GM12872 (cell line): ENCODE results near the gene VAV3.

Experiments
- TF ChIP-seq, protein P1 (sequence below): IDR thresholded peaks from 3 replicates; pipeline ENCODE4 v1.5.1; 2011; ENCODE audit warnings: low read depth, mild to moderate bottlenecking, low read length, moderate library complexity; ENCODE audit not compliant: insufficient read depth

Gene VAV3

DNA sequence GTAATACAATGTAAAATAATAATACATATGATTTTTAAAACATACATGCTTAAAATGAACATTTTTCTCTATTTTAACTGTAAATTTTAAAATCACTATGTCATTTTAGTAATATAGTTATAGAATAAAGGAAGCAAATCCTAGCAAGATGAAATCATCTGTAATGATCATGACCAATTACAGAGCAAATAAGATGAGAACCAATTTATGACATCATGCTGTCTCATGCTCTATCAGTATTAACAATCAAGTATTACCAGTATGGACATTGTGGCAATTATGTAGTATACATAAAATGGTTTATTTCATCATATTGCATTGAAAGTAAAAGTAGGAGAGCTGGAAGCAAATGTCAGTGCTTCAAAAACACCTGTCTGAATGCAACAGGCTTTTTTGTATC, 255.0 kb downstream of the VAV3 start:
- TF ChIP-seq, protein P1, sequence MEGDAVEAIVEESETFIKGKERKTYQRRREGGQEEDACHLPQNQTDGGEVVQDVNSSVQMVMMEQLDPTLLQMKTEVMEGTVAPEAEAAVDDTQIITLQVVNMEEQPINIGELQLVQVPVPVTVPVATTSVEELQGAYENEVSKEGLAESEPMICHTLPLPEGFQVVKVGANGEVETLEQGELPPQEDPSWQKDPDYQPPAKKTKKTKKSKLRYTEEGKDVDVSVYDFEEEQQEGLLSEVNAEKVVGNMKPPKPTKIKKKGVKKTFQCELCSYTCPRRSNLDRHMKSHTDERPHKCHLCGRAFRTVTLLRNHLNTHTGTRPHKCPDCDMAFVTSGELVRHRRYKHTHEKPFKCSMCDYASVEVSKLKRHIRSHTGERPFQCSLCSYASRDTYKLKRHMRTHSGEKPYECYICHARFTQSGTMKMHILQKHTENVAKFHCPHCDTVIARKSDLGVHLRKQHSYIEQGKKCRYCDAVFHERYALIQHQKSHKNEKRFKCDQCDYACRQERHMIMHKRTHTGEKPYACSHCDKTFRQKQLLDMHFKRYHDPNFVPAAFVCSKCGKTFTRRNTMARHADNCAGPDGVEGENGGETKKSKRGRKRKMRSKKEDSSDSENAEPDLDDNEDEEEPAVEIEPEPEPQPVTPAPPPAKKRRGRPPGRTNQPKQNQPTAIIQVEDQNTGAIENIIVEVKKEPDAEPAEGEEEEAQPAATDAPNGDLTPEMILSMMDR: no peak

DNA sequence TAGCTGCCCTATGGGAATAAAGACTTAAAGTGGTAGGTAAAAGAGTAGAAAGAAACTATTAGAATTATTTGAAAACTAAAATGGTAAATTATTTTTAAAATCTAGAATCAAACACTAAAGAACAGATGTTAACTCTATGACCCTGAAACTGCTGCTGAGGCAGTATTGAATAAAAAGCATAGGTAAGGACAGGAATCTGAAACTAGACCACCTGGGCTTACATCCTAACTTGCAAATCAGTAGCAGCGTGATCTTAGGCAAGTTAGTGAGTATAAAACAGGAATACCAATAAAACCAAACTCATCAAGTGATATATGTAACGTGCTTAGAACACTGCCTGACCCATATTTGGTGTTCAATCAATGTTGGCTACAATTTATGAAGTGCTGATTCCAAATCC, 257.9 kb downstream of the VAV3 start:
- TF ChIP-seq, protein P1: no peak

DNA sequence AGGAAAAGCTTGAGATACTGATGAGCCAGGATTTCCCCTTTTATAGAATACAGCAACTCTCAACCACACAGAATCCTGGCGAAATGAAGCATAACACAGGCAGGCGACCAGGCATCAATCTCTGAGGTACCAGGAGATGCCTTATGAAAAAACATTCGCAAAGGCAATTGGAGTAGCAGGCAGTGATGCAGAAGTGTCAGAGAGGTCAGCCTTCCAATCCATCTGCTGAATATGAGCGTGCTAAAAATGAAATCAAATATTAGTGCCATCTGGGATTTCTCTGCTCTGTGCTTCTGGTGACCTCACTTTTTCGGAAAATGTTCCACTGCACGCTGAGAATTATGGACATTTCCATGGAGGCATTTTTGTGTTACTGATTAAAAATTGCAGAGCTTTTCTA, 258.8 kb downstream of the VAV3 start:
- TF ChIP-seq, protein P1: no peak

DNA sequence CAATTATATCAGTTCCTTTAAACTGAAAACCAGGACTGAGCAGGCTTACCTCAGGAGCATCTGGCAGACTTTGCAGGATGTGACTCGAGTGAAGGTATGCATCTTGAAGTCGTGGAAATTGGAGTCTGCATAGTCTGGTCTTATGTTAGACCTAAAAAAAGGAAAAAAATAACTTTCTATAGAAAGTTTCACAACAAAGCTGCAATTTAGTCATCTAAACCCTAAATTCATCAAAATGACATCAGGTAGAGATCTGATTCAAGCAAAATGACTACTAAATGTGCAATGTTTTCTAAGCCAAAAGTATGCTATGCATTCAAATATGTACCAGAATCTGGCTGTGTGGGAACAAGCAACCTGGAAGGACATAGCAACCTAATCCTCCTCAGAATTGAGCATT, 260.1 kb downstream of the VAV3 start:
- TF ChIP-seq, protein P1: no peak

DNA sequence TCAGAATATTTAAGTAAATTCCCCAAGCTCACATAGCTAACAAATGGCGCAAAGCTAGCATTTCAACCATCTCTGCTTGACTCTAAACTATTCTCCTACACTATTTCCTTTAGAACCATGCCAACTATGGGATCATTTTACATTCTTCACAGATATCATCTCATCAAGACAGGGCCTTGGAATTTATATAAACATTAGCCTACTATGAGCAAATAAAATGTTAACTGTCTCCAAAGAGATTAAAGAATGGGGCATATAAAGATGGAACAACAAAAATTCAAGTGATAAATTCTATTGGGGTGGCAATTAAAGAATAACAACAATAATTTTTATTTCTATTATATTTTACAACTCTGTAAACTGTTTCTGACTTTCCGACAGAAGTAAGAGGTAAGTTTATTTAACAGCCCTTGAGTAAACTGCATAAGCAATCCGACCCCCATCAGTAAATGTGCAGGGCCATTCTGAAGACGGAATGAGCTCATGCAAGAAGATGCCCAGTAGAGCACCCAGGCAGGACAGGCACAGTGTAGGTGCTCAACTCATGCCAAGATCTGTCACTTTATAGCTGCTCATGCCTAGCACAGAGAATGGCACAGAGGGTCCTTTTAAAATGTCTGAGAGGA, 261.9 kb downstream of the VAV3 start:
- TF ChIP-seq, protein P1: no peak

DNA sequence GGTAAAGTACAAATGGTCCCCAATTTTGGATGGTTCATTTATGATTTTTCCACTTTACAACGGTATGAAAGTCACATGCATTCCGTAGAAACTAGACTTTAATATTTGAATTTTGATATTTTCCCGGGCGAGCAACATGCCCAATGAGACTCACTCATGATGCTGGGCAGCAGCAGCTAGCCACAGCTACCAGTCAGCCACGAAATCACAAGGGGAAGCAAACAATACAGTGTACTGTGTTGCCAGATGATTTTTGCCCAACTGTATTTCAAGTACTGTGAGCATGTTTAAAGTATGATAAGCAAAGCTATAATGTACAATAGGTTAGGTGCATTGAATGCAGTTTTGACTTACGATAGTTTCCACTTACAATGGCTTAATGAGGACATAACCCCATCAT, 266.8 kb downstream of the VAV3 start:
- TF ChIP-seq, protein P1: no peak

DNA sequence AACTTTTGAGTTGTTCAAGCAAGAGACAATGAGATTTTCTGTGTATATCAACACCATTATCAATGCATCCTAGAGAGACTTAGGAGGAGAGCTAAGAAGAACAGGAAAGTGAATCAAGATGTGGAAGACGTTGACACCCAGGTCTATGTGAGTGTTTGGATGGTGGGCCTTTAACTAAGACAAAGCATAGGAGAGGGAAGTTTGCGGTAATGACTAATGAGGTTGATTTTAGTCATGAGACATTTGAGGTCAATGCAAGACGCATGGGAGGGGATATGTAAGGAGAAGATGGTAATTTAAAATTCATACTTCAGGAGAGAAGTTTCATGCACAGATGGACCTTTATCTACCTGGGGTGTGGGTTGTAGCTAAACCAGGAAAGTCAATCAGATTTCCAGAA, 269.6 kb downstream of the VAV3 start:
- TF ChIP-seq, protein P1: no peak
